HG03558 (cell line): ENCODE results near the gene PLEKHG3.

ENCODE experiments used
- ATAC-seq: cut with Tn5 transposase; IDR thresholded peaks from one replicate; pipeline ENCODE4 v1.9.1; 2021; ENCODE audit warnings: moderate number of reproducible peaks; ENCODE audit not compliant: unreplicated experiment; ENCODE audit errors: extremely low read depth

The PLEKHG3 gene

GRCh38 chr14:64759555-64759938 is 55.3 kb downstream of the PLEKHG3 start:
- no peak for ATAC-seq

- no peak for ATAC-seq
These were observed 56.0 kb downstream of the PLEKHG3 start for GRCh38 chr14:64760146-64760755.

DNA sequence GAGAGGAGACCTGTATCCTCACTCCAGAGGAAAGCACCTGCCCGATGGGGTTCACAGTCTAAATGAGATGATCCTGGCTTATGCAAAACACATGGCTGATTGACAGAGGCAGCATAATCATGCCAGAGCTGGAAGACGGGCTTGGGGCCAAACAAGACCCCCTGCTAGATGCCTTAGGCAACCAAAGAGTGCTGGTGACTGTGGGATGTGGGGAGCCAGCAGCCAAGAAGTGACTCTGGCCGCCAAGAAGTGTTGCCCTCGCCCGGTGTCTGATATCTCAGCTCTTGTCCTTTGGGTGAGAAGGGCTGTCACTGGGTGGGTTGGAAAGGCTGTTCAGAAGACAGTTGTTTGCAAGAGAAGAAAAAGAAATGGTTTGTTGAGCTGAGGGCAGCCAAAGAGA is 56.7 kb downstream of the PLEKHG3 start:
- no peak for ATAC-seq

DNA sequence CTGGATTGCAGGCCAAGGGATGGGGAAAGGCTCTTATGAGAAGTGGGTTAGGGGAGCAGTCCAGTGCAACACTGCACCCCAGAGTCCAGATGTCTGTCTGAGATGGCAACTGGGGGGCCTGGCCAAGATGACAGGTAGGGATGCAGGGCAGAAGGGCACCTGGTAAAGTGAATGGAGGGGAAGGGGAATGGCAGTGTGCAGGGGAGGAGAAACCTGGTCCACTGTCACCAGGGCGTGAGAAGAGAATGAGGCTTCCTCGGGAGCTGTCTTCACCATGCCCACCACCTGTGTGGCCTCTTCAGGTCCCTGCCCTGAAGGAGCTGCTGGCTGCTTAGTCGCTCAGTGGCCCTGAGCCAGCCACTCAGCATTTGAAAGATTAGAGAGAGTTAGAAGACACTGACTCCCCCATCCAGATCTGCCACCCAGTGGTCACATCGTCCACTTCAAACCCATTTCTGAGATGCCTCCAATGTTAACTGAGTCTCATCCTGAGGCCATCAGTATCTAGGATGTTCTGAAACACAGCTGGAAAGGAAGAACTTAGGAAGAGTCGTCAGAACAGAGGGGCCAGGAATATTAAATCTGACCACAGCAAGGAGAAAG is 57.3 kb downstream of the PLEKHG3 start:
- no peak for ATAC-seq

DNA sequence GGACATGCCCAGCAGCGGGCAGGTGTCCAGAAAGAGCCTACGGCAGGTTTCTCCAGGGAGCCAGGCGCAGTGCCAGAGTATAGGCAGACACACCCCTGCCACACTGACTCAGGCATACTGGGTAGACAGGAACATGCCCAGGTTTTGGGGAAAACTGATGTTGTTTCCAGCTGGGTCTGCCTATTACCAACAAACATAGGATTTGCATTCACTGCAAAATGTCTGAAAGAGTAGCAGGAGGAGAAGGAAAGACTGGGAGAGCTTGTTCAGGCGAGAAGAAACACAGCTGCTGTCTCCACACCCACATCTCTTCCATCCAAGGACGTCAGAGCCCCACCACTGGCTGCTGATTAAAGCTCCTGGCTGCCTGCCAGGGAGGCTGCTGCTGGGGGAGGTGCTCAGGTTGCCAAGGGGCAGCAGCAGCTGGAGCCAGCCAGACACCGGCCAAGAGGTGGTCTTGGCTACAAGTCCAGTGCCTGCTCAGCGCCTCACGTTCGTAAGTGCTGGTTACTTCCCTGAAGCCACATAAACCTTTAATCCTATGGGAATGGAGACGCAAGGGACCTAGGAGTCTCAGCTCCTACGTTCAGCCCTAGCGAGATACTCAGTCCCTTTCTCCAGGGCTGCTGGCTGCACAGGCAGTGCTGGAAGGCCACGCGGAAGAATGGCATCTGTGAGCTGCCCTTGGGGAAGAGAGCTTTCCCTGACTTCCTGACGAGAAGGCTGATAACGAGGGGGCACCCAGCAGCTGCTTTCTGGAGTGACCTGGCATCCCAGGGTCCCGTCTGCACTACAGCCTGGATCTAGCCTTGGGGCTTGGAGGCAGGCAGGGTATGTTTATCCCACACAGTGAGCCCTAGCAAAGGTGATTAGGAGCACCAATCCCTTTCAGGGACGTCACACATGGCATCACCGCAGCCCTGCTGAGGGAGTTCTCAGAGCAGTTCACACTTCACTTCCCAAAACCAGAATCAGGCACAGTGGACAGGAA is 58.1 kb downstream of the PLEKHG3 start:
- no peak for ATAC-seq

DNA sequence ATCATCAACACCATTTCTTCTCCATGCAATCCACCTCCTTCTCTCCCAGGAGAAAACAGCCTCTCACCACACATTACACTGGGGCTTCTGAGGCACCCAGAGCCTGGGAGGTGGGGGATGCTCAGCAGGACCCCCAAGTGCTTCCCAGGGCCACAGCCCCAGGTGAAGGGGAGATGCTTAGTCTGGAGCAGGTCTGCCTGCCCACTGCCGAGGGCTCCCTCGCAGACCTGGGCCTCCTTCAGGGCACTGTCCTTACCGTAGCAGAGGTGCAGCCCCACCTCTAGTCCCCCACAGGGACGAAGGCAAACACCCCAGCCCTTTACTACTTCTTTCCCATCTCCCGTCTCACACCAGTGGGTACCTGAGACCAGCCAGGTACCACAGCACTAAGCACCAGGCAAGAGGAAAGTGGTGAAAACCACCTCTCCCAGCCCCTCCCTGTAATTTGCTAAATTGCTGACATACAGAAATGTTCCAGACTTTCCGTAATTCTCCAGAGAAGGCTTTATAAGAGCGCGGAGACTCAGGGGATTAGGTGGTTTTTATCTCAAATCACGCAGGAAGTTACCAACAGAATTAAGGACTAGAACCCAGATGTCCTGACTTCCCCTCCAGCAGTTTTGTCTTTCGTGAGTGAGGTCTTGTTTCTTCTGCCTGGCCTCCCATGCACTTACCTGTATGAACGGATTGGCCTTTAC is 59.0 kb downstream of the PLEKHG3 start:
- no peak for ATAC-seq

GRCh38 chr14:64763801-64764621 is 59.8 kb downstream of the PLEKHG3 start:
- ATAC-seq = no peak

- ATAC-seq = no peak
These were observed 60.7 kb downstream of the PLEKHG3 start for GRCh38 chr14:64764641-64765520.

GRCh38 chr14:64765740-64766302 is 61.6 kb downstream of the PLEKHG3 start:
- ATAC-seq = no peak

GRCh38 chr14:64766430-64767151 is 62.4 kb downstream of the PLEKHG3 start:
- ATAC-seq = no peak

- ATAC-seq = no peak
These were observed 63.2 kb downstream of the PLEKHG3 start for GRCh38 chr14:64767215-64767964.

DNA sequence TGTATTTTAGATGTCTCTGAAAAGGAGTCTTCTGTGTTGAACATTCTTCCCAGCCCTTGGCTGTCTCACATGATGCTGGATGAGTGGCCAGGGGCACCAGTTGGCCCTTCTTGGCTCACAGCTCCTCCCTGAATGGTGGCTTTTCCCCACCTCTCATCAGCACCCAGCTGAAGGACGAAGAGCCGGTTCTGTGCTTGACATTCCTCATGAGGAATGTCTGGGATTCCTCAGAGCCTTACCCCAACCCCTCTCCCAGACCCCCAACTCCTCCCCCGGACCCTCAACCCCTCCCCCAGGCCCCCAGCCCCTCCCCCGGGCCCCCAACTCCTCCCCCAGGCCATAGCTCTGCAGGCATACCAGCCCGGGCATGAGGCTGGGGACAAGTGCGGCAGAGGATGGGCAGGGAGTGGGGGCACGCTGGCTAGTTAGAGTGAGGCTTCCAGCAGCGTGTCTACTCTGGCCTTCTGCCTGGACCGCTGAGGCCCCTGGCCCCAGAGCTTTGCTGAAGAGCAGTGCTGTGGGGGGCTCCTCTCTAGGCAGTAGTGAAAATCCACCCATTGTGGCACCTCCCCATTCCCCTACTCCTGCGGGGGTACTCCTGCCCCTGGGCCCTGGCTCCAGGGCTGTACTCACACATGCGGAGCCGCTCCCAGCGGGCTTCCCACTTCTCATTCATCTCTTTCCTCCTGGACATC is 64.3 kb downstream of the PLEKHG3 start:
- ATAC-seq = no peak

DNA sequence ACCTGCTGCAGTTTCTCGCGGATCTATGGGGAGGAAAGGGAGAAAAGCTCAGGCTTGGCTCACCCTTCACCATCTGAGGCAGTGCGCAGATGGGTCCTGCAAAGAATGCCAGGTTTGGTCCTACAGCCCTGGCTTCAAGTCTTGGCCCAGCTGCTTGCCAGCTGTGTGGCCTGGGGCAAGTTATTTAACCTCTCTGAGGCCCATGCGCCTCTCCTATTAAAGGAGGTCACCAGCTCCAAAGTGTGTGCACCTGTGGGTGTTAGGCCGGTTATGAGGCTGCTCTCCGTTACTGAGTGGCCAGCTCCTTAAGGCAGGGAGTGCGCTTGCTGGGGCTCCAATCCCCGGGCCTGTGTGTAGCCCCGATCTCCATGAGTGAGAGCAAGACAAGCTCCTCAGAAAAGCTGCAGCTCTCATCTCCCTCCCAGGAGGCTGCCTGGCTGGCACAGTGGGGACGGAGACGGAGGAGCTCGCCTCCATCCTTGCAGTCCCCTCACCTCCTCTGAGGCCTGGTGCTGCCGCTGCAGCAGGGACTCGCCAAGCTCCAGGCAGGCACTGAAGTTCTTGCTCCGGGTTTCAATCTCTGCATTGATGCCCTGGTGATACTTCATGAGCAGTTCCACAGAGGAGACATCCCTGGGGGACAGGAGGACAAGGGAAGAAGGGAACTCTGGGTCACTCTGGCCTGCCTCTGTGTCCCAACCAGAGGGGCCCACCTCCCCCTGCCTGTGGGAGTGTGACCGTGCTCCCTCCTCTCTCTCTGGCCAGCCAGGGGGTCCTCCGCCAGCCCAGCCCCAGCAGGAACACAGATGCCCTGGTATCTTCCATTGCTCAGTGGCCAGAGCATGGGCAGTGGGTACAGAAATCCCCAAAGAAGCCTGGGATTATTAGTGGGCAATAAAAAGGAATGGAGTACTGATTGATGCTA is 65.1 kb downstream of the PLEKHG3 start:
- no peak for ATAC-seq

- no peak for ATAC-seq
These were observed 66.5 kb downstream of the PLEKHG3 start for GRCh38 chr14:64770751-64771150.

GRCh38 chr14:64771161-64771560 is 66.9 kb downstream of the PLEKHG3 start:
- no peak for ATAC-seq
